A673 (cell line): ENCODE results near the gene ACCSL. TPM values are rescaled to one million over a fixed set of nuclear protein-coding genes. Genes with fewer than 3 reads are reported as not detected.
A peak's percentile ranks its signal among the peaks of the same experiment; 100 is the strongest.

Experiments used
- BruUV-seq: library from RNA; stranded (reverse); fragments of 400-500 nt; replicated peaks from 2 replicates; lab custom pipeline; 2021; lab: Mats Ljungman, UMichigan
- CTCF ChIA-PET: fragments of 300-600 bp; sonication (Branson Sonifier 250); formaldehyde crosslinking; loops from one replicate; lab custom pipeline; 2022; ENCODE audit warnings: antibody characterized with exemption; lab: Charles Lee
- POLR2A ChIA-PET: fragments of 300-600 bp; sonication (Branson Sonifier 250); formaldehyde crosslinking; loops from one replicate; lab custom pipeline; 2022; ENCODE audit warnings: antibody characterized with exemption; ENCODE audit not compliant: low non-redundant PET; lab: Charles Lee
- DNase-seq: peaks from one replicate; pipeline ENCODE4 v3.0.0-alpha.2; 2015; ENCODE audit warnings: low spot score
- H3K27ac ChIP-seq: fragments of 200-600 bp; sonication (generic); 2 replicates; pipeline ENCODE4 v1.5.1; 2016; ENCODE audit warnings: mixed run types, low read depth, mild to moderate bottlenecking, mixed read lengths, antibody characterized with exemption, low read length; ENCODE audit not compliant: poor library complexity, severe bottlenecking
- H3K27me3 ChIP-seq: fragments of 200-600 bp; sonication (generic); replicated peaks from 2 replicates; pipeline ENCODE4 v1.6.1; 2017; ENCODE audit warnings: mixed run types, low read depth, mild to moderate bottlenecking, mixed read lengths, antibody characterized with exemption, low read length; ENCODE audit not compliant: insufficient read depth, poor library complexity
- H3K36me3 ChIP-seq: fragments of 200-600 bp; sonication (generic); 2 replicates; pipeline ENCODE4 v1.6.1; 2016; ENCODE audit warnings: mixed run types, mild to moderate bottlenecking, mixed read lengths, antibody characterized with exemption, low read length; ENCODE audit not compliant: insufficient read depth, poor library complexity, severe bottlenecking
- H3K4me1 ChIP-seq: fragments of 200-600 bp; sonication (generic); 2 replicates; pipeline ENCODE4 v1.6.1; 2017; ENCODE audit warnings: mixed run types, mild to moderate bottlenecking, mixed read lengths, antibody characterized with exemption, low read length; ENCODE audit not compliant: insufficient read depth, poor library complexity, severe bottlenecking
- H3K4me3 ChIP-seq: fragments of 200-600 bp; sonication (generic); 2 replicates; pipeline ENCODE4 v1.5.1; 2016; ENCODE audit warnings: low read depth, mixed run types, mild to moderate bottlenecking, mixed read lengths, low read length; ENCODE audit not compliant: poor library complexity, severe bottlenecking
- H3K9me3 ChIP-seq: fragments of 200-600 bp; sonication (generic); 2 replicates; pipeline ENCODE4 v1.6.1; 2016; ENCODE audit warnings: mixed run types, low read depth, mild to moderate bottlenecking, mixed read lengths, antibody characterized with exemption, low read length; ENCODE audit not compliant: poor library complexity, severe bottlenecking
- EZH2 ChIP-seq: fragments of 200-600 bp; sonication (generic); IDR thresholded peaks from 2 replicates; pipeline ENCODE4 v1.6.1; 2017; ENCODE audit warnings: borderline replicate concordance, low read depth, mild to moderate bottlenecking, mixed read lengths, antibody characterized with exemption, low read length; ENCODE audit not compliant: poor library complexity, severe bottlenecking
- intact Hi-C: fragments of 100-400 bp; cut with micrococcal nuclease; formaldehyde crosslinking; loops from one replicate; pipeline ENCODE4 v1.10.0; 2022; ENCODE audit not compliant: unreplicated experiment
- total RNA-seq: library from RNA; stranded (reverse); gene quantifications from 2 replicates; pipeline ENCODE4 v1.2.3, GENCODE V29; 2021
- TF ChIP-seq, protein P1 (sequence below): fragments of 300-800, 200-600 bp; sonication (generic); conservative IDR thresholded peaks from 2 replicates; pipeline ENCODE4 v1.5.1; 2017; ENCODE audit warnings: low read depth, mild to moderate bottlenecking, antibody characterized with exemption, low read length, moderate library complexity, mixed read lengths

ACCSL gene
- total RNA-seq, 1 experiment from 2014 or later, result not detected

DNA sequence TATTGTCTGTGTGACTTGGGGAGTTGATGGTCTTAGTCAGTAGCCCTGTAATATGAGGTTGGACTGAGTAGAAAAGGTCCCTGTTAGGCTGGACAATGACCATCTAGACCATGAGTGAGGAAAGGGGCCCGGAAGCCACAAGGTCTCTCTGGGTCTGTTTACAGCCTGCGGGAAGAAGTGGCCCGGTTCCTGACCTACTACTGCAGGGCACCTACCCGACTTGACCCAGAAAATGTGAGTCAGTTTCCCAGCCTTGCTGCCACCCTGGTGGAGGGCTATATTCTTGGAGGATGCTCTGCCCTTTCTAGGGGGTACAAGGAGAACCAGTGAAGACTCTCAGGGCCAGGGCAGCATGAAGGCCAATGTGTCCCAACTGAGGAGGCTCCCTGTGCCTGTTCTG, 3.4 kb downstream of the ACCSL start:
- ChIA-PET CTCF (no interaction called here), POLR2A (no interaction called here)
- TF ChIP-seq EZH2, result no peak
- TF ChIP-seq, protein P1, sequence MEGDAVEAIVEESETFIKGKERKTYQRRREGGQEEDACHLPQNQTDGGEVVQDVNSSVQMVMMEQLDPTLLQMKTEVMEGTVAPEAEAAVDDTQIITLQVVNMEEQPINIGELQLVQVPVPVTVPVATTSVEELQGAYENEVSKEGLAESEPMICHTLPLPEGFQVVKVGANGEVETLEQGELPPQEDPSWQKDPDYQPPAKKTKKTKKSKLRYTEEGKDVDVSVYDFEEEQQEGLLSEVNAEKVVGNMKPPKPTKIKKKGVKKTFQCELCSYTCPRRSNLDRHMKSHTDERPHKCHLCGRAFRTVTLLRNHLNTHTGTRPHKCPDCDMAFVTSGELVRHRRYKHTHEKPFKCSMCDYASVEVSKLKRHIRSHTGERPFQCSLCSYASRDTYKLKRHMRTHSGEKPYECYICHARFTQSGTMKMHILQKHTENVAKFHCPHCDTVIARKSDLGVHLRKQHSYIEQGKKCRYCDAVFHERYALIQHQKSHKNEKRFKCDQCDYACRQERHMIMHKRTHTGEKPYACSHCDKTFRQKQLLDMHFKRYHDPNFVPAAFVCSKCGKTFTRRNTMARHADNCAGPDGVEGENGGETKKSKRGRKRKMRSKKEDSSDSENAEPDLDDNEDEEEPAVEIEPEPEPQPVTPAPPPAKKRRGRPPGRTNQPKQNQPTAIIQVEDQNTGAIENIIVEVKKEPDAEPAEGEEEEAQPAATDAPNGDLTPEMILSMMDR, result no peak
- Histone ChIP-seq H3K27me3 (peaks cover 3% of the 10 kb centered on the region), H3K36me3 (no peaks in the 10 kb centered on the region), H3K9me3 (no peaks in the 10 kb centered on the region), H3K27ac (no peak overlapping the region), H3K4me3 (no peak overlapping the region), H3K4me1 (no peaks in the 10 kb centered on the region)
- intact Hi-C loops, result no loop called here
- BruUV-seq, result no TSS peak
- DNase-seq, result no peak

GRCh38 chr11:44057340-44057739, 9.6 kb downstream of the ACCSL start:
- H3K9me3 ChIP-seq, result no peaks in the 10 kb centered on the region
- CTCF ChIA-PET, result interaction anchor here (1.0 to 1.1 kb wide), 2 partner anchors 20 to 36 kb away, joined by 3 to 5 read pairs; no protein-coding TSS in a partner anchor
- H3K36me3 ChIP-seq, result no peaks in the 10 kb centered on the region
- no peak for DNase-seq
- POLR2A ChIA-PET, result interaction anchor here (0.6 kb wide), 1 partner anchor 162 kb away, joined by 3 read pairs; no protein-coding TSS in a partner anchor
- no peak for TF ChIP-seq EZH2
- TF ChIP-seq, protein P1, result no peak
- BruUV-seq, result no TSS peak
- H3K4me3 ChIP-seq, result no peak overlapping the region
- intact Hi-C loops, result no loop called here
- H3K4me1 ChIP-seq, result no peaks in the 10 kb centered on the region
- no peaks in the 10 kb centered on the region for H3K27me3 ChIP-seq
- no peak overlapping the region for H3K27ac ChIP-seq

DNA sequence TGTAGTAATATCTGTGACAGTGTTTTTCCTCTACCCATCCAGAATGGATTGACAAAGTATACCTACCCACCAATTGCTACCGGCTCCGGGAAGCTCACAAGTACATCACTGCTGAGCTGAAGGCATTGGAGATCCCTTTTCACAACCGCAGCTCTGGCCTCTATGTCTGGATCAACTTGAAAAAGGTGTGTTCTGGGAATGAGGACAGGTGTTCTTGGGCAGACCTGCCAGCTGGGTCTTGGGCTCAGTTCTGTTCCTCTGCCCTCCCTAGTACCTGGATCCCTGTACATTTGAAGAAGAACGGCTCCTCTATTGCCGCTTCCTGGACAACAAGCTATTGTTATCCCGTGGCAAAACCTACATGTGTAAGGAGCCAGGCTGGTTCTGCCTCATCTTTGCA, 10.5 kb downstream of the ACCSL start:
- no peak for DNase-seq
- no peak overlapping the region for H3K27ac ChIP-seq
- intact Hi-C loops, result no loop called here
- no peaks in the 10 kb centered on the region for H3K27me3 ChIP-seq
- CTCF ChIA-PET, result no interaction called here
- no peaks in the 10 kb centered on the region for H3K36me3 ChIP-seq
- TF ChIP-seq EZH2, result no peak
- no peaks in the 10 kb centered on the region for H3K9me3 ChIP-seq
- no TSS peak for BruUV-seq
- POLR2A ChIA-PET, result no interaction called here
- H3K4me3 ChIP-seq, result no peak overlapping the region
- H3K4me1 ChIP-seq, result no peaks in the 10 kb centered on the region

DNA sequence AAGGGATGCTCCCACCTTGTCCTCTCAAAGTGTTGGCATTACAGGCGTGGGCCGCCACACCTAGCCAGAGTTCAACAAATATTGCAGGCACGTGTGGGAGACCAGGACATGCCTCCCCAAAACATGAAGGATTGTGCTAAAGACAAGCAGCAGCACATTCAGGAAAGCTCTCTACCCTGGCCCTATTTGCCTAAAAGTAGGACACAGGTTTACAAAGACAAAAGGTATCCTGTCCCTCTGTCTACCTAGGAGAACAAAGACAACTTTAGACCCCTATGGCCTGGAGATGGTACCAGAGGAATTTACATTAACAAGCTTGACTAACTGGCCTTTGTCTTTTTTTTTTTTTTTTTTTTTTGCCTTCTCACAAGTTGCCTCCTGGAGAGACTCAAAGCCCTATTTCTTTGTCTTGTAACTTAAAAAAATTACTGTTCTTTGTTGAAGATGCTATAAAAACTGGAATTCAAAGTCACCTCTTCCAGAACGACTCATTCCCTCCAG, 17.4 kb downstream of the ACCSL start:
- peaks cover 15% of the 10 kb centered on the region for H3K4me1 ChIP-seq
- no TSS peak for BruUV-seq
- ChIA-PET CTCF (interaction anchor here (0.6 to 3.5 kb wide), 3 partner anchors 10 to 29 kb away, joined by 3 to 23 read pairs (median 6); partner anchors contain the start of gene EXT2), POLR2A (interaction anchor here (0.6 kb wide), 1 partner anchor 10 kb away, joined by 4 read pairs; no protein-coding TSS in a partner anchor)
- TF ChIP-seq, protein P1, result no peak
- TF ChIP-seq EZH2, result no peak
- no peaks in the 10 kb centered on the region for H3K36me3 ChIP-seq
- intact Hi-C loops, result no loop called here
- no peaks in the 10 kb centered on the region for H3K27me3 ChIP-seq
- no peaks in the 10 kb centered on the region for H3K9me3 ChIP-seq
- H3K4me3 ChIP-seq, result peak overlapping the region; percentile 50
- peak; percentile 54 for DNase-seq
- peak overlapping the region; percentile 82 for H3K27ac ChIP-seq
